Skeletal muscle tissue (tissue), 4 donors: ENCODE measurements around the gene CD47. TPM values are rescaled to one million over a fixed set of nuclear protein-coding genes. Genes with fewer than 3 reads are reported as not detected.

Experiments
- H3K27ac ChIP-seq: one replicate; pipeline ENCODE4 v1.7.0; 2013; ENCODE audit warnings: mild to moderate bottlenecking, low read depth, low read length, inconsistent platforms
- H3K27me3 ChIP-seq, 3 donors: one replicate each; pipeline ENCODE4 v1.7.0; 2013; ENCODE audit warnings: low read length in 3 of 3; ENCODE audit not compliant: control insufficient read depth in 3 of 3, insufficient read depth in 3 of 3
- H3K36me3 ChIP-seq, 3 donors: one replicate each; pipeline ENCODE4 v1.7.0; 2013; ENCODE audit warnings: low read length in 3 of 3; ENCODE audit not compliant: control insufficient read depth in 3 of 3, insufficient read depth in 3 of 3
- H3K4me1 ChIP-seq, 3 donors: one replicate each; pipeline ENCODE4 v1.7.0; 2013; ENCODE audit warnings: low read length in 3 of 3, mild to moderate bottlenecking in 3 of 3; ENCODE audit not compliant: control insufficient read depth in 3 of 3, insufficient read depth in 3 of 3
- H3K4me3 ChIP-seq, 3 donors: one replicate each; pipeline ENCODE4 v1.7.0; 2013; ENCODE audit warnings: low read length in 3 of 3
- H3K9ac ChIP-seq, 3 donors: one replicate each; pipeline ENCODE4 v1.7.0; 2013; ENCODE audit warnings: low read length in 3 of 3, mild to moderate bottlenecking in 3 of 3, moderate library complexity in 2 of 3, low read depth in 1 of 3
- H3K9me3 ChIP-seq, 3 donors: one replicate each; pipeline ENCODE4 v1.7.0; 2013; ENCODE audit warnings: low read length in 3 of 3; ENCODE audit not compliant: control insufficient read depth in 3 of 3
- total RNA-seq: library from RNA; depleted of rRNA; stranded (reverse); fragments of >200 nt; gene quantifications from one replicate; pipeline ENCODE4 v1.2.3, GENCODE V29; 2014
- donor health status: Osteomylitis.

CD47 gene
- total RNA-seq, 1 donor from 2014 or later, result 52.7 TPM

DNA sequence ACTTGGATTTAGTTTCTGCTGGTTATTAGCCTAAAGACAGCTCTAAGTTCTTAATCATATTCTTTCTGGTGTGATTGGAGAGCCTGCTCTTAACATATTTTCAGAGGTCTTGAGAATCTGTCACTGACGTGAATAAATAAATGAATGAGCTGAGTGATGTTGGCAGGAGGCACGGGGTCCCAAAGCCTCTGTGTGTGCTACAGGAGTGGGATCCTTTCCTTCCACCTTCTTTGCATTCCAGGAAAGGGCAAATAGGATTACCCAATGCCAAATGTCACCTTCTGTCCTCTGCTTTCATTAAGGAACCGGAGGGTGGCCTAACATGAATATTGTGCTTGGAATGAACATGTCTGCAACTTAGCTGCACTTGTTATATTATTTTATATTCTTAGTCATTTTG, 53.1 kb downstream of the CD47 start:
- Histone ChIP-seq H3K4me3 (no peak overlapping the region), H3K27ac (no peak overlapping the region), H3K36me3 (peaks cover 0 to 7% (median 4%) of the 10 kb centered on the region in 3 donors), H3K27me3 (no peaks in the 10 kb centered on the region), H3K4me1 (no peaks in the 10 kb centered on the region), H3K9ac (no peak overlapping the region), H3K9me3 (no peaks in the 10 kb centered on the region)

DNA sequence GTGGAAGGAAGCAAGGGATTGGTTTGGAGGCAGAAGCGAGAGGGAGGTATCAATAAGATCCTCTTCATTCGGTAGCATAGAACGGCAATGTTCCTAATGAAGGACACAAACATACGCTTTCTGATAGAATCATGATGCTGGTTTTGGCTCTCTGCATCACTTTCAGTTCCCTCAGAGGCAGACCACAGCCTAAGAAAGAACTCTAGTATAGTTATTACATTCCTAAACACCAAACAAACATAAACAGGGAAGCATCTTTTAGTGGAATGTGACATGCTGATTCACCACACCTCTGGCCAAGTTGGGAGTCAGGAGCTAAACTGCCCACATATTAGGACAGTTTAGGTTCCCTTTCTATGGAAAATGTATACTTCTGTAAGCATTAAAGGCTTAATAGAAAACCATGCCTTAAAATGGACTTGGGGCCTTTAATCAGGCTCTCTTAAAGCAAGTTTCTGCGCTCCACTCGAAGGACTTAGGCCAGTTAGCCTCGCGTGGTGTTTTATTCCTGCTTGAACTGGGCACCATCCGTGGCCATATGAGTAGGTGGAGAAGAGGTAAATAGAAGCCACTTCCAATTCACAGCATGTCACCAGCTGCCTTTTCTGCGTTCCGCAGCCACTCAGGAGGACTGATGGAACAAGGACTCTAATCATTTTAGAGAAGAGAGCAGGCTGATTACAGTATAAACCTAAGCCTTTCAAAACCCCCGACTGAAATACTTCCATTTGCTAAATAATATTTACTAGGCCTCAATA, 53.7 kb downstream of the CD47 start:
- no peaks in the 10 kb centered on the region for H3K9me3 ChIP-seq
- H3K9ac ChIP-seq, result no peak overlapping the region
- H3K27ac ChIP-seq, result no peak overlapping the region
- peaks cover 0 to 2% (median 0%) of the 10 kb centered on the region in 3 donors for H3K27me3 ChIP-seq
- no peaks in the 10 kb centered on the region for H3K4me1 ChIP-seq
- H3K4me3 ChIP-seq, result no peak overlapping the region
- H3K36me3 ChIP-seq, result peaks cover 0 to 4% (median 1%) of the 10 kb centered on the region in 3 donors

GRCh38 chr3:108036401-108036800, 54.4 kb downstream of the CD47 start:
- Histone ChIP-seq H3K9ac (no peak overlapping the region), H3K9me3 (no peaks in the 10 kb centered on the region), H3K27me3 (peaks cover 0 to 2% (median 0%) of the 10 kb centered on the region in 3 donors), H3K36me3 (peaks cover 0 to 4% (median 0%) of the 10 kb centered on the region in 3 donors), H3K27ac (no peak overlapping the region), H3K4me1 (no peaks in the 10 kb centered on the region), H3K4me3 (no peak overlapping the region)

- Histone ChIP-seq H3K9me3 (no peaks in the 10 kb centered on the region), H3K9ac (no peak overlapping the region), H3K27me3 (peaks cover 0 to 2% (median 0%) of the 10 kb centered on the region in 3 donors), H3K4me1 (no peaks in the 10 kb centered on the region), H3K4me3 (no peak overlapping the region), H3K27ac (no peak overlapping the region), H3K36me3 (peaks cover 0 to 4% (median 0%) of the 10 kb centered on the region in 3 donors)
Observed at GRCh38 chr3:108035751-108036150, 55.1 kb downstream of the CD47 start.

DNA sequence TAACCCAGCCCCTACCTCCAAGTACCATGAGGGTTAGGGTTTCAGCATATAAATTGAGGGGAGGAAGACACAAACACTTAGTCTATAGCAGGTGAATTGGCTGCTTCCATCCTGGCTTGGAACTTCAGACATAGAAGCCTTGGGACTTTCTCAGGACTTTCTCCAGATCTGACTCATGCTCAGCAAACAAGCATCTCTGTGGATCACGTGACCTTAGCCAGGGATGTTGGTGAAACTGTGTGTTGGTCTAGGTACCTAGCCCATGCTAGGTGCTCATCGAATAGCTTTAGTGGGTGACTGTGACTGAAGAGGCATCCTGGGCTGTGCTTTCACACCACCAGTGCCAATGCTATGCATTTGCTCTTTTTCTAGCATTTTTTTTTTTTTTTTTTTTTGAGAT, 58.9 kb downstream of the CD47 start:
- Histone ChIP-seq H3K27me3 (peaks cover 0 to 2% (median 0%) of the 10 kb centered on the region in 3 donors), H3K9ac (no peak overlapping the region), H3K36me3 (no peaks in the 10 kb centered on the region), H3K4me3 (no peak overlapping the region), H3K9me3 (no peaks in the 10 kb centered on the region), H3K27ac (no peak overlapping the region), H3K4me1 (no peaks in the 10 kb centered on the region)

GRCh38 chr3:108030960-108031359, 59.9 kb downstream of the CD47 start:
- H3K27me3 ChIP-seq, result peaks cover 0 to 2% (median 0%) of the 10 kb centered on the region in 3 donors
- H3K4me3 ChIP-seq, result no peak overlapping the region
- H3K9ac ChIP-seq, result no peak overlapping the region
- H3K36me3 ChIP-seq, result no peaks in the 10 kb centered on the region
- H3K27ac ChIP-seq, result no peak overlapping the region
- H3K9me3 ChIP-seq, result no peaks in the 10 kb centered on the region
- H3K4me1 ChIP-seq, result no peaks in the 10 kb centered on the region

DNA sequence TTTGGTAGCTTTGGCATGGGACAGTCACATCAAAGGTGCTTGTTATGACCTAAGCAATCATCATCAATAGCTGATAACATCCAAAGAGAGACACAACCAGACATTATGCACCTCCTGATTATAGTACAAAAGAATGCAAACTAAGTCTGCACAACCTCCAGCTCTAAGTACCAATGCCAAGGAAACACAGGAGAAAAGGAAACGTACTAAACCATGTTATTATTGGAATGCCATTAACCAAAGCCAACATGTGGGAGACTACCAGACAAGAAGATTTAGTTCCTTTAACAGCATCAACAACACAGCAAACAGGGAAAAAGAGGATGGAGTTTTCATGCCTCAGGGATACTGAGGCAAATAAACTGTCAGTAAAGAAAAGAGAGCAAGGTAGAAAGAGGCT, 61.4 kb downstream of the CD47 start:
- no peaks in the 10 kb centered on the region for H3K9me3 ChIP-seq
- H3K36me3 ChIP-seq, result no peaks in the 10 kb centered on the region
- no peaks in the 10 kb centered on the region for H3K4me1 ChIP-seq
- H3K27me3 ChIP-seq, result peaks cover 0 to 2% (median 0%) of the 10 kb centered on the region in 3 donors
- H3K9ac ChIP-seq, result no peak overlapping the region
- no peak overlapping the region for H3K27ac ChIP-seq
- H3K4me3 ChIP-seq, result no peak overlapping the region

DNA sequence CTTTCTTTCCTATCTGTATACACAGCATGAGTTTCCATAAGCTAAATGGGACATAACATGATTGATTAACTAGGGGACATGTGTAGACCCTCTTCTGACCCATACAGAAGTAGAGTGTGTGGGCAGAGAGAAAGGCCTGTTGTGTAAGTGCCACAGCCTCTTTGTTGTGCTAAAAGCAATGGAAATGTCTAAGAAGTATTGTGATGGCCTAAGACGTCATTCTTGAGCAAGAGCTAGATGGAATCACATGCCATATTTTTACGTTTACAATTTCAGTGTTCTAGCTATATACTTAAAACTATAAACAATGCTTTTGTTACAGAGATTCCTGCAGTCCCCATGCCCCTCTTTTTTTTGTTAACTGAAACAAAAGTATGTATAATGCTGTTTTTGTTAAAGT, 61.9 kb downstream of the CD47 start:
- H3K9ac ChIP-seq, result no peak overlapping the region
- H3K4me1 ChIP-seq, result no peaks in the 10 kb centered on the region
- no peak overlapping the region for H3K27ac ChIP-seq
- H3K4me3 ChIP-seq, result no peak overlapping the region
- no peaks in the 10 kb centered on the region for H3K36me3 ChIP-seq
- no peaks in the 10 kb centered on the region for H3K9me3 ChIP-seq
- peaks cover 0 to 2% (median 0%) of the 10 kb centered on the region in 3 donors for H3K27me3 ChIP-seq

DNA sequence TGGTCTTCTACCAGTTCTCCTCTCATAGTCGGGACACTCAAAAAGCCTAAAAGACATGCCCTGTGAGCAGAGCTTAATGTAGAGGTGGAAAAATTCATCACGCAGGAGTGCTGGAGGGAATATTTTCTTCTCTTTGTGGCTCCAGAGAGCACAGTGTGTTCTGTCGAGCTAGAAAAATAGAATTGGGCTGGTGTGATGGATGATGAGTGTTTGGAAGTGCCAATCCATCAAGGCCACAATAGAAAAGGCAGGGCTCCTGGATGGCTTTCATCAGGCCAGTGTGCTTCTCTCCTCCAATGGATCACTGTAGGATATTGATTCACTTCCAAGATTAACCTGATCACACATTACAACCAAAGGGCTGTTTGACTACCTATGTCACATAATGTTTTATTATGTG, 65.7 kb downstream of the CD47 start:
- no peaks in the 10 kb centered on the region for H3K36me3 ChIP-seq
- no peaks in the 10 kb centered on the region for H3K27me3 ChIP-seq
- no peak overlapping the region for H3K27ac ChIP-seq
- H3K4me3 ChIP-seq, result no peak overlapping the region
- H3K9me3 ChIP-seq, result no peaks in the 10 kb centered on the region
- H3K4me1 ChIP-seq, result no peaks in the 10 kb centered on the region
- H3K9ac ChIP-seq, result no peak overlapping the region

DNA sequence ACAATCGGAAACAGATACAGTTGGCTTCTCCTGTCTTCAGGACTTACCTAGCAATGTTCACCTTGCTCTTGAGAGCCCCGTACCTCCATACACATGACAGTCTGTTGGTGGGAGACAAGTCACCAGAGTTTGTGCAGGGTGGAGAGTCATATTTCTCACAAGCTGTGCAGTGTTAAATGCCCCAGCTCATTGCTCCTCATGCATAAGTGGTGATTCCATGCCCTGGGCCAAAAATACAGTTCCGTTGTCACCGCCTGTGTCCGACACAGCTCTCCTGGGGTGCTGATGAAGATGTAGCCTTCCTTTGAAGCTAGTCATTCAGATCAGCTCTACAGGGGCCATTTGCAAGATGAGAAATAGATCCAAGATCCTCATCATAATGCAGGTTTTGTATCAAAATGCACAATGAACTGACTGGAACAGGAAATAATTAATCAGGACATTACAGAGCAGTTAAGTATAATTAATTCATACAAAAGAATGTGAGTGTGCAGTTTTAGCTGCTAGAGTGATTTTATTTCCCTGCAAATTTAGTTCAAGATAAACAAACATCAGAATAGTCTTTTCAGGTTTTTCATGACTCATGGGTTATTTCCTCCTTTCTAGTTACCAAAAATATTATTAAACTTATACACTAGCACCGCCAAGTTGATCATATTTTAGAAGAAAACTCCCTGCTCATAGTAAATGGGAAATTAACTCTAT, 66.5 kb downstream of the CD47 start:
- H3K4me1 ChIP-seq, result no peaks in the 10 kb centered on the region
- H3K27ac ChIP-seq, result no peak overlapping the region
- no peaks in the 10 kb centered on the region for H3K9me3 ChIP-seq
- no peaks in the 10 kb centered on the region for H3K36me3 ChIP-seq
- no peaks in the 10 kb centered on the region for H3K27me3 ChIP-seq
- H3K4me3 ChIP-seq, result no peak overlapping the region
- H3K9ac ChIP-seq, result no peak overlapping the region
